HFF-Myc (cell line): ENCODE measurements around the gene F2.

ENCODE experiments used
- DNase-seq: peaks from one replicate; pipeline ENCODE4 v3.0.0-alpha.2; 2011; ENCODE audit warnings: low read depth; ENCODE audit errors: extremely low read depth
- H3K4me3 ChIP-seq: replicated peaks from 2 replicates; pipeline ENCODE4 v1.5.1; 2011; ENCODE audit warnings: low read depth, mild to moderate bottlenecking, control low read depth, low read length
- TF ChIP-seq, protein P1 (sequence below): IDR thresholded peaks from 2 replicates; pipeline ENCODE4 v1.5.1; 2012; ENCODE audit warnings: mild to moderate bottlenecking, low read depth, low read length, control low read depth; ENCODE audit errors: missing control alignments

The F2 gene

DNA sequence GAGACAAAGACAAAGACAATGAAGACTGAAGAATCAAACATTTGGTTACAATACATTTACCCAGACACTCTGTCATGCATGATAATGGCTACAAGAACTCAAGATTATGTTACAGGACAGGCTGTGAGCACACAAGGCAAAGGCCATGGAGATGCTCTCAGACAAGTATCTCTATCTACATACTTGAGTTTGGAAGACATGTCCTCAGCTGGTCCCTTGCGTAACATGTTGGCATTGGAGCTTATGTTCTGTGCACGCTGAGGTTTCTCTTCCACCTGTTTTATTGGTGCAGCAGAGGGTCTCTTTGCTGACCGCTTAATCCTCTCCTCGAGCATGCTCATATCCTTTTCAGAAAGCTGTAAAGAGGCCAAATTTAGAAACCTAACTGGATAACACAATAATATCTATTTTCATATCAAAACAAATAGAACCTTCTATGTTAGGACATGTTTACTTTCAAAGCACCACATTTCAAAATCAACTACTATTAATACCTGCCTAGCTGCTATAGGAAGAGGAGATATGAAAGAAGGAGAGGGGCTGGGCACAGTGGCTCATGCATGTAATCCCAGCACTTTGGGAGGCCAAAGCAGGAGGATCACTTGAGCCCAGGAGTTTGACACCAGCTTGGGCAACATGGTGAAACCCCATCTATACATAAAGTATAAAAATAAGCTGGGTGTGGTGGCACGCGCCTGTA, 41.6 kb downstream of the F2 start:
- H3K4me3 ChIP-seq, result no peak overlapping the region
- TF ChIP-seq, protein P1, sequence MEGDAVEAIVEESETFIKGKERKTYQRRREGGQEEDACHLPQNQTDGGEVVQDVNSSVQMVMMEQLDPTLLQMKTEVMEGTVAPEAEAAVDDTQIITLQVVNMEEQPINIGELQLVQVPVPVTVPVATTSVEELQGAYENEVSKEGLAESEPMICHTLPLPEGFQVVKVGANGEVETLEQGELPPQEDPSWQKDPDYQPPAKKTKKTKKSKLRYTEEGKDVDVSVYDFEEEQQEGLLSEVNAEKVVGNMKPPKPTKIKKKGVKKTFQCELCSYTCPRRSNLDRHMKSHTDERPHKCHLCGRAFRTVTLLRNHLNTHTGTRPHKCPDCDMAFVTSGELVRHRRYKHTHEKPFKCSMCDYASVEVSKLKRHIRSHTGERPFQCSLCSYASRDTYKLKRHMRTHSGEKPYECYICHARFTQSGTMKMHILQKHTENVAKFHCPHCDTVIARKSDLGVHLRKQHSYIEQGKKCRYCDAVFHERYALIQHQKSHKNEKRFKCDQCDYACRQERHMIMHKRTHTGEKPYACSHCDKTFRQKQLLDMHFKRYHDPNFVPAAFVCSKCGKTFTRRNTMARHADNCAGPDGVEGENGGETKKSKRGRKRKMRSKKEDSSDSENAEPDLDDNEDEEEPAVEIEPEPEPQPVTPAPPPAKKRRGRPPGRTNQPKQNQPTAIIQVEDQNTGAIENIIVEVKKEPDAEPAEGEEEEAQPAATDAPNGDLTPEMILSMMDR, result no peak
- DNase-seq, result no peak

DNA sequence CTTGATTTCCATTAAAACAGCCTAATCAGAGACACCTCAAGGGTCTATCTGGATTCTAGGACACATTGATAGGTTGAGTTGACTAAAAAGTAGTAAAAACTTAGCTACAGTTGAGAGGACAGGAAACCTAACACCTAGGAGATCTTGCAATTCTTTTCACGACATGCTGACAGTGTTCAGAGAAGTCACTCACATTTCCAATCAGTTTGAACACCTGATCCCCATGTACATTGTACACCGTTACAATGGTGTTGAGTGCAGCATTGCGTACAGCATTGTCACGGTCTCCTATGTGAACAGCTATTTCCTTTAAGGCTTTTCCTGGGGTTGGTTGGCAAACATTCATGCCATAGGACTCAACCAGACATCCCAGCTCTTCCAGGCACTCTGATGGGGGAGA, 42.8 kb downstream of the F2 start:
- DNase-seq, result no peak
- TF ChIP-seq, protein P1, result no peak
- H3K4me3 ChIP-seq, result no peak overlapping the region

DNA sequence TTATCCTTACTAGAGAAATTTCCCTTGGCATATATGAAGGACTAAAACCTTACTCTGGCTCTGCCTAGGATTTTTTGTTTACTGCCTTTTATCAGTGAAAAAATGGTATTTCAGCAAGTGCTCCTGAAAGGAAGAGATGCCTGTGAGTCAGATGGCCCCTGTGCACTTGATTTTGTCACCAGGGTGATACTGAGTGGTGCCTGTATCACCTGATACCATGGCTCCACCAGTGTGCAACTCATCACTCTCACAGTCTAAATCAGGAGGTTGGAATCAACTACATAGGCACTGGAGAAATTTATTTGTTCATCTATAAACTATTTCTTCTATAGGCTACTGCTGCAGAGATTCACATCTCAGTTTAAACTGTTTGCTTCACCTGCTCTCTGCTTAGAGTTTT, 43.2 kb downstream of the F2 start:
- no peak overlapping the region for H3K4me3 ChIP-seq
- no peak for DNase-seq
- TF ChIP-seq, protein P1, result no peak

DNA sequence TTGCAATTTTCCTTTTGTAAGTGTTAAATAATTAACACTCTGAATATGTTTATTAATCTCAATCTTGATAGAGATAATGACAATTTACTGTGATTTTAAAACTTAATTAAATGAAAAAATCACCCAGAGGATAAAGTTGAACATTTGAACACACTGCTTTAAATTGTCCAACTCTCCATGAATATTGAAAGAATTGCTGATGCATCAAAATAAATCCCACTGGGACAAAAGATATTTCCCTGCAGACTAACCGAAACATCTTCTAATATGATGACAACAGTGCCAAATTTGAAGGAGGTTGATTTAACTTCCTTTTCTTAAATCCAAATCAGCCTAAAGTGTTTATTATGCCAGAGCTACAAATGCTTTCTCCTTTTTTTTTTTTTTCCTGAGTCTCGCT, 47.6 kb downstream of the F2 start:
- no peak overlapping the region for H3K4me3 ChIP-seq
- DNase-seq, result no peak
- TF ChIP-seq, protein P1, result no peak

DNA sequence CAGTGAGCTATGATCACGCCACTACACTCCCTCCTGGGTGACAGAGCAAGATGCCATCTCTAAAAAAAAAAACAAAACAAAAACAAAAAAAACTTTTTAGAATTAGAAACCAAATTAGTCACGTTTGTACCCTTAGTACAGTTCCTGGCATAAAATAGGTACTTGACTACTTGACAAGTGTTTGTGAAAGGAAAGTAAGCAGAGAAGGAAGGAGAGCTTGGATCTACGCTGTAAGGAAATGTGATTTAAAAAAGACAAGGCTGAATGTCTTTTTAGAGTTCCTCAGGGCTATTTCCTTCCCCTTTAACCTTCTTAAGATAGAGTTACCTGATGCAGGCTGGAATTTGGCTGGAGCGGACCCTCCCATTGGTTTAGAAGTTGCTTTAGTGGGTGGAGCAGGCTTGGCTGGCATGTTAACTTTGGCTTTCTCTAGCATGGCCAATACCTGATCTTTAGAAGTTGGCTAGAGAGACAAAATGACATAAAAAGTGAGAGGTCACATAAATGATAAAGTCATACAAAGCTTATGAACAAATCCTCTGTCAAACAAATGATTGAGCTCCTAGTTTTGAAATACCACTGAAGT, 50.7 kb downstream of the F2 start:
- DNase-seq, result no peak
- H3K4me3 ChIP-seq, result no peak overlapping the region

GRCh38 chr11:46776878-46777277, 57.9 kb downstream of the F2 start:
- TF ChIP-seq, protein P1, result no peak
- no peak overlapping the region for H3K4me3 ChIP-seq
- no peak for DNase-seq

More for the DNA sequence above, 50.7 kb downstream of the F2 start:
- TF ChIP-seq, protein P1, result no peak
